Sciatic nerve (tissue), 2 donors: ENCODE measurements around the gene SLC37A3. TPM values are rescaled to one million over a fixed set of nuclear protein-coding genes. Genes with fewer than 3 reads are reported as not detected.

ENCODE experiments used
- ATAC-seq: fragments of 200-7000 bp; cut with Tn5 transposase; one replicate; pipeline ENCODE4 v1.9.1; 2020; ENCODE audit warnings: mild to moderate bottlenecking, moderate library complexity
- DNase-seq: peaks from one replicate; pipeline ENCODE4 v3.0.0-alpha.2; 2020; ENCODE audit warnings: low spot score
- intact Hi-C: fragments of 100-400 bp; cut with DNase I; formaldehyde crosslinking; loops from one replicate; pipeline ENCODE4 v1.14.2; 2022
- total RNA-seq: library from RNA; stranded (reverse); fragmentation: NEBNext Ultra II Directional; extraction: Animal tissue kit (Norgen Biotek cat#: 25700); gene quantifications from one replicate; pipeline ENCODE4 v1.2.1, GENCODE V29; 2021
- donor health status: DM: no; HTN: no; CAD: no.
- donor health status: DM: no; HTN: no; CAD: no.

The SLC37A3 gene
- total RNA-seq, 1 donor from 2014 or later = 56.7 TPM

DNA sequence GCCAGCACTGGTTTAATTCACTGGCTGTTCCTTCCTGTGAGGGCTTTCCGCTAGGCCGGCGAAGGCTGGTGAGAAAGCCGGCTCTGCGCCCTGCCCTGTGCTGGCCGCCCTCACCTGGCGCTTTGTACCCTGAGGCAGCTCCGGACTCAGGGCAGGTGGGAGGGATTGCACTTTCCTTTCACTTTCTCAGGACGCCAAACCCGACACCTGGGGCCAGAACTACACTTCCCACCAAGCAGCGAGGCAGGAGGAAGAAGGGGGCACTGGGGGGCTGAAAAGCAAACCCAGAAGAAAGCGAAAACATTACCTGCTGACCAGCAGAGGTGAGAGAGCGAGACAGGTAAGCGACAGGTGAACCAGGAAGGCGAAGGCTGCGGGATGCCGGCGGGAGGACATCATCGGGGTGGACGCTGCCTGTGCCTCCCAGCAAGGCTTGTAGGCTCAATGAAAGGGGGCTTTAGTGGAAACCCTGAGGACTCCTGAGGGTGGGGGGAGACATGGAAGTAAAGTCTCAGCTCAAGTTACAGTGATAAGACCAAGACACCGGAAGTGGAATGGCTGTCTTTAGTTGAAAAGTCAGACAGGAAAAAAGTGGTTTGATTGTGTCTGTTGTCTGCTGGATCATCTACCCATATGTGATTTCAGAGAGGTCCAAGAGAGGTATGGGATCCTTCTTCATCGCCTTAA lies 5.7 kb upstream of the SLC37A3 start, which contains the start of gene RAB19:
RAB19 (plus strand) TSS at position 181 of the 687 bp plus-strand sequence. CDS start 3,589 bp downstream, outside the sequence.
- ATAC-seq = no peak

DNA sequence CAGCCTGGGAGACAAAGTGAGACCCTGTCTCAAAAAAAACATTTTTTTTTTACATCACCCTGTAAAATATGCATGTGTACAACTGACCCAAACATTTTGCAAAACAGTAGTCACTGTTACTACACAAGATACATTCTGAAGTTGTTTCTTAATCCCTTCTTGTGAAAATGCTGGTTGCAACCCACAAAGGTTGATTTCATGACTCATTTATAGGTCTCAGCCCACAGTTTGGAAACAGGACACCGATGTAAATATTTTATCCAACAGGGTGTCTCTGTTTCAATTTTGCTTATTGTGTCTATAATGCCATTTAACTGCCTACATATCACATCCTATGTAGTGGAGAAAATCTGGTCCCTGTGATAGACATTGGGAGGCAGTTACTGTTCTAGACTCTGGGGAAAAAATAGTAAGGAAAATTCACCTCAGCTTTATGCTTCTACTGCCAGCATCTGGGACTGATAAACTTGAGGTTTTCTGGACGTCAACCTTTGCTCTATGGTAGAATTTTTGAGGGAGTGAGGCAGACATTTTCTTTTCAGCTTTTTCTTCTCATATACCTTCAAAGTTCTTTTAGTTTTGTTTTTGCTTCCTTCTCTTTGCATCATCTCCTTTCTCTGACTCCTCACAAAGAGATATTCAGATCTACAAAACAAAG lies 4.0 kb upstream of the SLC37A3 start:
- intact Hi-C loops = no loop called here
- DNase-seq (no peak), ATAC-seq (no peak)

More for the DNA sequence above, 5.7 kb upstream of the SLC37A3 start, which contains the start of gene RAB19:
- no peak for DNase-seq
- intact Hi-C loops = no loop called here

DNA sequence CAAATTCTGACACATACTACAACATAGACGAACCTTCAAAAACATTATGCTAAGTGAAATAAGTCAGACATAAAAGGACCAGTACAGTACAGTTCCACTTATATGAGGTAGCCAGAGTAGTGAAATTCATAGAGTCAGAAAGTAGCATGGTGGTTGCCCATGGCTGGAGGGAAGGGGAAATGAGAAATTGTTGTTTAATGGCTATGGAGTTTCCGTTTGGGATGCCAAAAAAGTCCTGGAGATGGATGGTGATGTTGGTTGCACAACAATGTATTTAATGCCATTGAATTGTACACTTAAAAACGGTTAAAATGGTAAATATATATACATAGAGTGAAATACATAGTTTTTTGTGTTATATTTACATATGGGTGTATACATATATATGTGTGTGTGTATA lies 2.1 kb upstream of the SLC37A3 start:
- intact Hi-C loops = no loop called here
- DNase-seq (no peak), ATAC-seq (no peak)

DNA sequence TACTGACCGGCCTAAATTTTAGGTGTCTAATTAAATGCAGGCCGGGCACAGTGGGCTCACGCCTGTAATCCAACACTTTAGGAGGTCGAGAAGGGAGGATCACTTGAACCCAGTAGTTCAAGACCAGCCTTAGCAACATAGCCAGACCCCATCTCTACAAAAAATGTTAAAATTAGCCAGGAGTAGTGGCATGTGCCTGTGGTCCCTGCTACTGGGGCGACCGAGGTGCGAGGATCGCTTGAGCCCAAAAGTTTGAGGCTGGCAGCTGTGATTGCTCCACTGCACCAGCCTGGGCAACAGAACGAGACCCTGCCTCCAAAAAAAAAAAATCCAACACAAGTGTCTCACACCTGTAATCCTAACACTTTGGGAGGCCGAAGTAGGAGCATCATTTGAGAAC lies 491 bp upstream of the SLC37A3 start:
- intact Hi-C loops = no loop called here
- DNase-seq (no peak), ATAC-seq (no peak)

DNA sequence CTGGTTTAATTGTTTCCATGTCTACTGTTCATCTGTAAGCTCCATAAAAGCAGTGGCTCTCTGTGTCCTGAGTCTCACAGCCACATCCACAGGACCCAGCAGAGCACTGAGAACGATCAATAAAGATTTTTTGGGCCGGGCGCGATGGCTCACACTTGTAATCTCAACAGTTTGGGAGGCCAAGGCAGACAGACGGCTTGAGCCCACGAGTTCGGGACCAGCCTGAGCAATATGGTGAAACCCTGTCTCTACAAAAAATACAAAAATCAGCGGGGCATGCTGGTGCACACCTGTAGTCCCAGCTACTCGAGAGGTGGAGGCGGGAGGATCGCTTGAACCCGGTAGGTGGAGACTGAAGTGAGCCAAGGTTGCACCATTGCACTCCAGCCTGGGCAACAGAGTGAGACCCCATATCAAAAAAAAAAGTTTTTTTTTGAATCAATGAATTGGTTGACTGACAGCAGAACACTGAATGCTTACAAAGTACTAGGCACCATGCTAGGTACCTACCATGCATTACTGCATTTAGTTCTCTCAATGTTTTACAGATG lies 4.5 kb downstream of the SLC37A3 start:
- intact Hi-C loops = no loop called here
- ATAC-seq (no peak), DNase-seq (no peak)

DNA sequence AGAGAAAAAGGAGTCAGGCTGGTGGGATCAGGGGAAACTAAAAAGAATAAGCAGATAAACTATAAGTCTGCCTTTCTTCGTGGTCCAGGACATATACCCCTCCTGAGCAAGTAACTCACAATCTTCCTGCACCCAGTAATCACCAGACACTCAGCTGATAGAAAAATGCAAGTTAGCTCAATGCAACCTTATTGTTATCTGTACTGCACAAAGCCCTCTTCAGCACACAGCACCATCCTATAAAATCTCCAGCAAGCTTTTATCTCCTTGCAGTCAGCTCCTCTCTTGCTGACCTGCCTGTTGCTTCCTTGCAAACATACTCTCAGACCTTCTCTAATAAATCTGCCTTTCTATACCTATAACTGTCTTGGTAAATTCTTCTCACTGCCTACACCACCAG lies 6.7 kb downstream of the SLC37A3 start:
- no peak for DNase-seq
- no peak for ATAC-seq
- intact Hi-C loops = no loop called here

DNA sequence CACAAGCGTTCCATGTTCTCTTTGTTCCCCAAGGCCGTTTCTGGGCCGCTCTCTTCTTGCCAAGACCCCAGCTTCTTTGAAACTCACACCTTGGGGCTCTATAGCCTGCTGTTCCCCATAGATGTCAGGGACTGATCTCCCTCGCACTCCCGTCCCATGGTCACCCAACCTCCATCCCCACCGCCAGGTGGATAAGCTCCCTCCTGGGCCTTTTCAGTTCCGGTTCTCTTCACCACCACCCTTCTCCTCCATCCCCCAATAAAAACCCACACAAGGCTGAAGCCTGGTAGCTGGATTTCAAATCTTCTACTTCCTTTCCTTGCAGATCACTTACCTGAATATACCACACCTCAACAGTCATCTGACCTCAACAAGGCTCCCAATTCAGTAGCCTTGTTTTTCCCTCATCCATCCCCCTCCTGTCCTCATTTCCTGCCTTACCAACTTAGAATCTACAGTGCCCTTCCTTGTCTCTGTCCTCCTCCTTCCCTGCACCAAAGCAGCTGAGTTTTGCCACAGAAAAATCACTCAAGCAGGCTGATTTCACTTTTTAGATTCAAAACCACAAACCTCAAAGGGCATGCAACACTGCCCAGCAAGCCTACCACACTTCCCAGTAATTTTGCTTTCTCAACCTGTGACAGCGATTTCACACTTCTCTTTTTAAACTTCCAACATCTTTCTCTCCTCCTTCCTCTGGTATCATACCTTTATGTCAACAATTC lies 7.7 kb downstream of the SLC37A3 start:
- DNase-seq = no peak
- intact Hi-C loops = no loop called here
- peak; percentile 41 for ATAC-seq

DNA sequence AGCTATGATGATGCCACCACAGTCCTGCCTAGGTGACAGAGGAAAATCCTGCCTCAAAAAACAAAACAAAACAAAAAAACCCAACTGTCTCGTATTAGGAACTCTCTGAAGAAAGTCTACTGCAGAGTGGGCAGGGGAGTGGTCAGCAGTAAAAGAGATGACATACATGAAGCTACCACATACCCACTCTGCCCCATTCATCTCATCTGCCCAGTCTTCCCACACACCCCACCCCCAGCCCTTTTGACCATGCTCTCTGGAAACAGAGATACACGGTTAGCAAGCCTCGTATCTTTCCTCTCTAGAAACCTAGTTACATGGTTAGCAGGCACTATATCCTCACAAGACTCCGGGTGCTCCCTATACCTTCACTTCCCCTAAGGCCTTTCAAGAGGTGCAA lies 8.3 kb downstream of the SLC37A3 start:
- DNase-seq (no peak), ATAC-seq (peak; percentile 16)
- intact Hi-C loops = no loop called here

DNA sequence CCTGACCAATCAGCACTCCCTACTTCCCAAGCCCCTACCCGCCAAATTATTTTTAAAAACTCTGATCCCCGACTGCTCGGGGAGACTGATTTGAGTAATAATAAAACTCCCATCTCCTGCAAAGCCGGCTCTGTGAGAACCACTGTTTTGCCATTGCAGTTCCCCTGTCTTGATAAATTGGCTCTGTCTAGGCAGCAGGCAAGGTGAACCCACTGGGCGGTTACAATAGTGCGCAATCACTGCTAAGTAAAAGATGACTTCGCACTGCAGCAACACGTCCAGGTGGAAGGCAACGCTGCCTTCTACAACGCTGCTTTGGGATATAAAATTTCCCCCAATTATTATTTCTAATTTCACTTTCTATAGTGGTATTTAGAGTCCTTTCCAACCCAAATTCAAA lies 8.9 kb downstream of the SLC37A3 start:
- intact Hi-C loops = no loop called here
- ATAC-seq = no peak

DNA sequence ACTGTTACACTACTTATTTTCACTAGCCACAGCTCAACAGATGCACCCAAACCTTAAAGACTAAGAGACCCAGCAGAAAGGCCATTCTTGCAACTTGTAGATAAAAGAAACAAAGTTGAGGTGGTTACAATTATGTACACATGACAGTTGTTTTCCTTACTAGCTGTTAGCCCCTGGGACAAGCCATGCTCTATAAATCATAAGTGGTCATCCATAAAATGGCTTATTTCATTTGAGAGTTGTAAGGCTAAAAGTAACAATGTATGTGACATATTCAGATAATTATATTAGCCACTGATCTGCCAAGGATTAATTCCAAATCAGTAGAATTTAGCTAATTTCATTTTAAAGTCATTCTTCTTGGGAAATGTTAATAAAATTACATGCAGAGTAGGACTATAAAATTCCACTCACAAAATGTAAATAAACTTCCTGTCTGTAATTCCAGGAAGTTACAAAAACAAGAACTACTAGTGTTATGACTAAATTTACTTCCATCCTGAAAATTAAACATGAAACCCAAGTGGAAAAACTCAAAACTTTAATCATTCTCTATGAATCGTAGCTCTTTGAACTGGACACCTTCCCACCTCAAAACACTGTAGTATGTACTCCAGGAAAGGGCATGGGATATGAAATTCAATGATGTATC lies 13.3 kb downstream of the SLC37A3 start:
- no peak for DNase-seq
- intact Hi-C loops = no loop called here
- no peak for ATAC-seq

More for the DNA sequence above, 8.9 kb downstream of the SLC37A3 start:
- no peak for DNase-seq

DNA sequence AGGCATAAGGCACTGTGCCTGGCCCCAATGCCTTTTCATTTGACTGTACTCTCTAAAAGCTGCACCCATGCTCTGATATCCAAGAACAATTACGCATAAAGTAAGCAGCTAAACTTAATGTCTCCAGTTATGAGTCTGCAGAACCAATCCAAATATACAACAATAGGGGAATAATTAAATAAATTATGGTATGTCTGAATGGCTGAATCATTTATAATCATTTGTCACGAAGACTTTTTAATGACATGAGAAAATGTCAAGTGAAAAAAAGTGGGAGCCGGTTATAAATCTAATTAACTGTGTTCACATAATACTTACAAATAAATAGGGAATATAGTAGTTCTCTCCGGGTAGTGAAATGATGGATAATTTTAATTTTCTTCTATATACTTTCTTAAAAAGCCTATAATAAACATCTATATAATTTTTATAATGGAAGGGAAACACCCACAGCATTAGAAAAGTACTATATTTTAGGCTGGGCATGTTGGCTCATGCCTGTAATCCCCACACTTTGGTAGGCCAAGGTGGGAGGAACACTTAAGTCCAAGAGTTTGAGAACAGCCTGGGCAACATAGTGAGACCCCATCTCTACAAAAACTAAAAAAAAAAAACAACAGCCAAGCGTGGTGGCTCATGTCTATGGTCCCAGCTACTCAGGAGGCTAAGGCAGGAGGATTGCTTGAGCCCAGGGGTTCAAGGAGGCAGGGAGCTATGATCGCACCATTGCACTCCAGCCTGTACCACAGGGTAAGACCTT lies 14.2 kb downstream of the SLC37A3 start:
- ATAC-seq (no peak), DNase-seq (no peak)
- intact Hi-C loops = no loop called here

DNA sequence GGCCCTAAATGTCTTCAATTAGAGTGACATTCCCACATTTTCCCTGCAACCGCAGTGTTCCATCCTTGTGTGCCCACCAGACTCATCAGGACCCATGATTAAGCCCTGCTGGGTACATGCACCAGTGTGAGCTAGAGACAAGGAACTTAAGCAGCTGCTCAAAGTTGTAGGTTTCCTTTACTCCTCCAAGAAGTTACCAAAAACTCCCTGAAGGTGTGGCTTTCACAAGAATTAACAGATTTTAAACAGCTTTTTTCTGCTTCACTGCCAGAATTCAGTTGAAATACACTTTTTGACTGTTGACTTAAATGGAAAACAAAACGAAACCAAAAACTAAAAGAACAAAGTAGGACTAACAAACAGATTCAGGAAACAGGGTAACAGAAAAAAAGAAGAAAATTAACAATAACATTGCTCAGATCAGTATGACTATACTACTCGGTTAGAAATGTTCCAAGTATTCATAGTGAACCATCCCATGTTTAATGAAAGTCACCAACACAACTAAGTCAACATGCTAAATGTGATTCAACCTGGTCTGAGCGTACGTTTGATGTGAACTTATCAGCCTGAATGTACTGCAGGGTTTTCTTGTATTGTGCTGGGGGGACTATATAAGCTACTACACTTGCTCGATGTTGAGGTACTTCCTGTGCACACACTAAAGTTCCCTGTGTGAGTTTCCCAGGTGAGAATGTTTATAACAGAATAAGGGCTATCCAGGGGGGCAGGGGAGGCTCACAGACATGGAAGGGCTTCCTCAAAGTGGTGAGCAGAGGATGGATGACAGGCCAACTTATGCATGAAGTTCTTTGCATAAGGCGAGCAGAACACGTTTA lies 22.2 kb downstream of the SLC37A3 start:
- DNase-seq = no peak
- intact Hi-C loops = no loop called here
- no peak for ATAC-seq

DNA sequence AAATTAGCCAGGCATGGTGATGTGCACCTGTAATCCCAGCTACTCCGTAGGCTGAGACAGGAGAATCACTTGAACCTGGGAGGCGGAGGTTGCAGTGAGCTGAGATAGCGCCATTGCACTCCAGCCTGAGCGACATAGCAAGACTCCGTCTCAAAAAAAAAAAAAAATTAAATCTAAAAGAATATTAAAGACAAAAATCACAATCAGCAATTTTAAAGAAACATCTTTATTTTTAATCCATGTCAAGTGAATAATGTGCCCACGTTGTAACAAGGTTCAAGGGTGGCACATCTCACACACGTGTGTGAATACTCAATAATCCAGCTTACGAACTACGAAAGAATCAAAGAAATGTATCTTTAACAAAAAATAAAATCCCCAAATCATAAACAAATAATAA lies 23.0 kb downstream of the SLC37A3 start:
- intact Hi-C loops = no loop called here
- ATAC-seq = no peak

DNA sequence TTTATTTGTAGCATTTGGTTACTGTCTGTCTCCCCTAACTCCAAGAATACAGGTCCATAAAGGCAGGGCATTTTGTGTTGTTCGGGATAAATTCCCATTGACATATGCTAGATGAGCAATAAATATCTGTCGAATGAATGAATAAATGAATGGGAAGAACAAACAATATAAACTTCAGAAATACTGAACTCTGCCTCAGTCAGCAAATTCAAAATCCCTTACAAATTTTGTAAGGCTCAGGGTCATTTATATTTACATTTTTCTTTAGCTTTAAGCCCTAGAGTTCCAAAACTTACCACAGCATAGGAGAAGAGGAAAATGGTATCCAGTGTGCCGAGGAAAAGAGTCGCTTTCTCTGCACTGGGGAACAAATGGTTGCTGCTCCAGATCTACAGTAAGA lies 29.0 kb downstream of the SLC37A3 start:
- intact Hi-C loops = no loop called here
- no peak for ATAC-seq
- DNase-seq = no peak

More for the DNA sequence above, 23.0 kb downstream of the SLC37A3 start:
- no peak for DNase-seq

DNA sequence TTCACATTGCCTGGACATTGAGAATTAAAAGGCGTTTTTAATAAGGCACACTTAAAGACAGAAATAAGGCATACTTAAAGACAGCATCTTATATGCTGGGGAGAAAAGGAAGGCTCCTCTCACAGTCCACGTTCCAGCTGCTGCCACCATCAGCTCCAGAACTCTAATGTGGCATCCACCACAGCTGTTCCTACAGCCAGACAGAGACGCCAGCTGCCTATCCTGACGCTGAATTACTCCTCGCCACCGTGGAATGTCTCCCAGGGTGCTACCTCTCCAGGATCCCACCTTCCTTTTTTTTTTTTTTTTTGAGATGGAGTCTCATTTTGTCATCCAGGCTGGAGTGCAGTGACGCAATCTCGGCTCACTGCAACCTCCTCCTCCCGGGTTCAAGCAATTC lies 30.8 kb downstream of the SLC37A3 start:
- ATAC-seq = no peak
- intact Hi-C loops = no loop called here
- no peak for DNase-seq

DNA sequence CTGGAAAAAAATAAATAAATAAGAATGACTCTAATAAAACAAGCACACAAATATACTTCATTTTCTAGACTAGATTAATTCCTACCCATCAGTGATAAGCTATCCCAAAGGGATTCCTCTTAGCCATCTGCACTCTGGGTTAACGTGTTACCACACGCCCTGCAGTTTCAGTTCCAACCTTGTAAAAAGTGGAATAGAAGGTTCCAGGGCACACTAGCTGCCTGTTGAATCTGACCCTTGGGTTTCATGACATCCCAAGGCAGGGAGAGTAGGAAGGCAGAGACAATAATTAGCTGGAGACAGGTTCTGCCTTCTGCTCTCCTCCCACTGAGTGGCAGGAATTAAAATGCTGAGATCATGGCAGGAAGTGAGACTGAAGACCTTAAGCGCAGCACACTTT lies 33.5 kb downstream of the SLC37A3 start:
- ATAC-seq (peak; percentile 26), DNase-seq (no peak)
- intact Hi-C loops = no loop called here

DNA sequence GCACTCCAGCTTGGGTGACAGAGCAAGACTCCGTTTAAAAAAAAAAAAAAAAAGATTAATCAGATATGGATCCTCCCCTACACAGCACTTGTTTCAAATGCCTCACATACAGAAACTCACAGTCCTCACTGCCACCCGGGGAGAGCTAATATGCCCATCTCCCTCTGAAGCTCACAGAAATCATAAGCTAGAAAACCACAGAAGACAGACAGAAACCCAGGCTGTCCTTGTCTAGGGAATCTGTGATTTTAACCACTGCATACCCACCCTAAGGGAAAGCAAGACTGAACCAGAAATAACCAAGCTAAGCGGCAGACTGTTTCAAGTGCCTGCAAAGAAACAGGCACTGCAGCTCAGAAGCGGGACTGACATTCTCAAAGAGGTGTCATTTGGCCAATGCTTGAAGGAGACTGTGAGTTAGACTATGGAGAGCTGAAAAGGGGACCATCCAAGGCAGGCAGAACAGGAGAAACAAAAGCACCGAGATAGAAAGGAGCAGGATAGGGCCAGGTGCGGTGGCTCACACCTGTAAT lies 37.6 kb downstream of the SLC37A3 start:
- DNase-seq = no peak
- no peak for ATAC-seq
- intact Hi-C loops = no loop called here
